Astrocyte (in vitro differentiated cells and primary cell): ENCODE results near the gene IQCM. TPM values are rescaled to one million over a fixed set of nuclear protein-coding genes. Genes with fewer than 3 reads are reported as not detected.

Source experiments
- DNase-seq: peaks from one replicate; pipeline ENCODE4 v3.0.0-alpha.2; 2010; ENCODE audit warnings: low read depth
- FAIRE-seq: peaks from 2 replicates; lab custom pipeline; 2011; peaks lifted over from hg19 to GRCh38; lab: Jason Lieb, UNC
- H2AFZ ChIP-seq: 2 replicates; pipeline ENCODE4 v1.6.0; 2012; ENCODE audit warnings: low read depth, low read length, inconsistent platforms
- H3K27ac ChIP-seq: 2 replicates; pipeline ENCODE4 v1.5.1; 2011; ENCODE audit warnings: low read depth, low read length, inconsistent platforms
- H3K27me3 ChIP-seq: 2 replicates; pipeline ENCODE4 v1.6.0; 2011; ENCODE audit warnings: low read length, inconsistent platforms; ENCODE audit not compliant: insufficient read depth
- H3K36me3 ChIP-seq: 2 replicates; pipeline ENCODE4 v1.5.1; 2011; ENCODE audit warnings: low read length, inconsistent platforms; ENCODE audit not compliant: insufficient read depth
- H3K4me1 ChIP-seq: 2 replicates; pipeline ENCODE4 v1.5.1; 2011; ENCODE audit warnings: low read length, inconsistent platforms; ENCODE audit not compliant: insufficient read depth
- H3K4me2 ChIP-seq: 2 replicates; pipeline ENCODE4 v1.6.0; 2012; ENCODE audit warnings: low read length, inconsistent platforms
- H3K4me3 ChIP-seq: 2 replicates; pipeline ENCODE4 v1.5.1; 2011; ENCODE audit warnings: low read depth, mild to moderate bottlenecking, low read length, inconsistent platforms; ENCODE audit not compliant: insufficient read depth
- H3K79me2 ChIP-seq: 2 replicates; pipeline ENCODE4 v1.6.0; 2012; ENCODE audit warnings: mild to moderate bottlenecking, low read length, inconsistent platforms; ENCODE audit not compliant: insufficient read depth
- H3K9ac ChIP-seq: 2 replicates; pipeline ENCODE4 v1.6.0; 2012; ENCODE audit warnings: mild to moderate bottlenecking, low read length, inconsistent platforms
- H3K9me3 ChIP-seq: 2 replicates; pipeline ENCODE4 v1.5.1; 2012; ENCODE audit warnings: low read depth, mild to moderate bottlenecking, low read length, inconsistent platforms; ENCODE audit not compliant: insufficient read depth
- H4K20me1 ChIP-seq: 2 replicates; pipeline ENCODE4 v1.6.0; 2012; ENCODE audit warnings: low read length, inconsistent platforms; ENCODE audit not compliant: insufficient read depth
- H3K27ac Mint-ChIP-seq: one replicate; pipeline ENCODE4 v1.8.0; 2021; ENCODE audit warnings: mild to moderate bottlenecking, mixed read lengths; ENCODE audit not compliant: unreplicated experiment
- H3K27me3 Mint-ChIP-seq: one replicate; pipeline ENCODE4 v1.8.0; 2021; ENCODE audit warnings: low read depth, mixed read lengths; ENCODE audit not compliant: unreplicated experiment
- H3K36me3 Mint-ChIP-seq: one replicate; pipeline ENCODE4 v1.8.0; 2021; ENCODE audit warnings: low read depth, mixed read lengths; ENCODE audit not compliant: unreplicated experiment
- H3K4me1 Mint-ChIP-seq: one replicate; pipeline ENCODE4 v1.8.0; 2021; ENCODE audit warnings: low read depth, mixed read lengths; ENCODE audit not compliant: unreplicated experiment
- H3K4me3 Mint-ChIP-seq: one replicate; pipeline ENCODE4 v1.8.0; 2021; ENCODE audit warnings: mild to moderate bottlenecking, moderate library complexity, mixed read lengths; ENCODE audit not compliant: unreplicated experiment
- H3K9me3 Mint-ChIP-seq: one replicate; pipeline ENCODE4 v1.8.0; 2021; ENCODE audit warnings: mild to moderate bottlenecking, mixed read lengths; ENCODE audit not compliant: unreplicated experiment
- CTCF ChIP-seq: IDR thresholded peaks from 2 replicates; pipeline ENCODE4 v1.5.1; 2011; ENCODE audit warnings: low read depth, mild to moderate bottlenecking, inconsistent platforms, low read length, moderate library complexity; ENCODE audit not compliant: insufficient read depth
- EZH2 ChIP-seq: IDR thresholded peaks from 2 replicates; pipeline ENCODE4 v1.6.1; 2012; ENCODE audit warnings: mild to moderate bottlenecking, low read length, inconsistent platforms; ENCODE audit not compliant: insufficient read depth
- total RNA-seq: library from RNA; stranded (reverse); gene quantifications from 2 replicates; pipeline ENCODE4 v1.2.1, GENCODE V29; 2021

IQCM gene
- total RNA-seq, 1 donor from 2014 or later: 0.11 TPM

DNA sequence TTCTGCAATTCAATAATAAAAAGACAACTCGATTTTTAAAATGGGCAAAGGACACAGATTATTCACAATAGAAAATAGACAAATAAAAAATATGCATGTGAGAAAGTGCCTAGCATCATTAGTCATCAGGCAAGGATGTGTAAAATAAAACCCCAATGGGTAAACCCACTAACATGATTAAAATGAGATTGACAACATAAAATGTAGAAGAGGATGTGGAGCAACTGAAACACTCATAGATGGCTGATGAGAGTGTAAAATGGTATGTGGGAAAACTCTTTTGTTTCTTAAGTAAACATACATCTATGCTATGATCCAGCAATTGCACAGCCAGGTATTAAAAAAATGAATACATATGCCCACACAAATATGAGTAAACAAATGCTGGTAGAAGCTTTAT, 177.6 kb downstream of the IQCM start:
- TF ChIP-seq CTCF (no peak), EZH2 (no peak)
- Mint-ChIP-seq H3K36me3 (no peaks in the 10 kb centered on the region), H3K9me3 (no peaks in the 10 kb centered on the region), H3K4me3 (no peak overlapping the region), H3K4me1 (peaks cover 8% of the 10 kb centered on the region), H3K27me3 (no peaks in the 10 kb centered on the region), H3K27ac (no peak overlapping the region)
- no peak overlapping the region for H3K4me3 ChIP-seq
- no peaks in the 10 kb centered on the region for H4K20me1 ChIP-seq
- no peaks in the 10 kb centered on the region for H3K79me2 ChIP-seq
- H3K36me3 ChIP-seq: no peaks in the 10 kb centered on the region
- H3K27me3 ChIP-seq: no peaks in the 10 kb centered on the region
- peak overlapping the region; percentile 35 for H3K27ac ChIP-seq
- H3K4me2 ChIP-seq: no peak overlapping the region
- H2AFZ ChIP-seq: no peak overlapping the region
- peaks cover 6% of the 10 kb centered on the region for H3K4me1 ChIP-seq
- H3K9me3 ChIP-seq: no peaks in the 10 kb centered on the region
- peak; percentile 29 for FAIRE-seq
- no peak overlapping the region for H3K9ac ChIP-seq
- DNase-seq: peak; percentile 73

GRCh38 chr4:149634368-149634767, 181.3 kb downstream of the IQCM start:
- no peak overlapping the region for H2AFZ ChIP-seq
- H3K9me3 ChIP-seq: no peaks in the 10 kb centered on the region
- no peak overlapping the region for H3K27ac Mint-ChIP-seq
- H3K4me3 ChIP-seq: no peak overlapping the region
- H4K20me1 ChIP-seq: no peaks in the 10 kb centered on the region
- H3K4me3 Mint-ChIP-seq: no peak overlapping the region
- H3K27me3 ChIP-seq: no peaks in the 10 kb centered on the region
- FAIRE-seq (no peak), DNase-seq (no peak)
- TF ChIP-seq EZH2 (no peak), CTCF (no peak)
- no peak overlapping the region for H3K27ac ChIP-seq
- no peak overlapping the region for H3K9ac ChIP-seq
- no peaks in the 10 kb centered on the region for H3K36me3 ChIP-seq
- no peak overlapping the region for H3K4me2 ChIP-seq
- H3K4me1 ChIP-seq: peaks cover 6% of the 10 kb centered on the region
- H3K79me2 ChIP-seq: no peaks in the 10 kb centered on the region
- peaks cover 8% of the 10 kb centered on the region for H3K4me1 Mint-ChIP-seq
- H3K9me3 Mint-ChIP-seq: no peaks in the 10 kb centered on the region
- no peaks in the 10 kb centered on the region for H3K36me3 Mint-ChIP-seq
- no peaks in the 10 kb centered on the region for H3K27me3 Mint-ChIP-seq

DNA sequence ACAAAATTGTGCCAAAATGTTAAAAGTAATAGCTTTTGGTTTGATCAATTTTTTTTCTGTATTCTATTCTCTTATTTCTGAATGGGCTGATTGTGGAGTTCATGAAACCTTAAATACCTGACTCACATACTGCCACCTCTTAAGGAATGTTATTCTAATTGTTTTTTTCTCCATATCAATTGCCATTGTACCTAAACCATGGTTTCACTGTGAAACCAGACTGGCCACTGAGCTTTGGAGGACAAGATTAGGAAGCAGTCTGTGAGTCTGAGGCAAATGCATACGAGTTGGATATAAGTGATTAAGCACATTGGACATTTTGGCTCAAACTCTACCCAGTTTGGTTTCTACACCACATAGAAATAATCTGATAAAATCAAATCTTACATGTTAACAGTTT, 184.0 kb downstream of the IQCM start:
- Mint-ChIP-seq H3K36me3 (no peaks in the 10 kb centered on the region), H3K4me1 (no peaks in the 10 kb centered on the region), H3K27me3 (no peaks in the 10 kb centered on the region), H3K4me3 (no peak overlapping the region), H3K27ac (no peak overlapping the region), H3K9me3 (peaks cover 2% of the 10 kb centered on the region)
- no peaks in the 10 kb centered on the region for H3K36me3 ChIP-seq
- no peaks in the 10 kb centered on the region for H3K9me3 ChIP-seq
- no peak for TF ChIP-seq CTCF
- TF ChIP-seq EZH2: no peak
- no peaks in the 10 kb centered on the region for H3K27me3 ChIP-seq
- no peak overlapping the region for H3K27ac ChIP-seq
- no peak overlapping the region for H3K4me2 ChIP-seq
- DNase-seq (no peak), FAIRE-seq (no peak)
- H3K4me3 ChIP-seq: no peak overlapping the region
- no peaks in the 10 kb centered on the region for H4K20me1 ChIP-seq
- no peak overlapping the region for H2AFZ ChIP-seq
- H3K9ac ChIP-seq: no peak overlapping the region
- no peaks in the 10 kb centered on the region for H3K4me1 ChIP-seq
- H3K79me2 ChIP-seq: no peaks in the 10 kb centered on the region
